OCI-LY7 (cell line): Measurements from ENCODE around the gene SMG6. TPM values are rescaled to one million over a fixed set of nuclear protein-coding genes. Genes with fewer than 3 reads are reported as not detected.

Experiments
- BruUV-seq: library from RNA; stranded (reverse); fragments of 400-500 nt; replicated peaks from 2 replicates; lab custom pipeline; 2021; lab: Mats Ljungman, UMichigan
- CTCF ChIA-PET: fragments of 300-600 bp; sonication (Branson Sonifier 250); formaldehyde crosslinking; loops from one replicate; lab custom pipeline; 2022; ENCODE audit warnings: antibody characterized with exemption; ENCODE audit not compliant: unreplicated experiment; lab: Charles Lee
- POLR2A ChIA-PET: fragments of 300-600 bp; sonication (Branson Sonifier 250); formaldehyde crosslinking; loops from one replicate; lab custom pipeline; 2022; ENCODE audit warnings: antibody characterized with exemption; lab: Charles Lee
- DNase-seq: peaks from one replicate; pipeline ENCODE4 v3.0.0-alpha.2; 2015; ENCODE audit warnings: low spot score
- H2AFZ ChIP-seq: fragments of 200-600 bp; sonication (generic), shearing (Covaris generic); 2 replicates; pipeline ENCODE4 v1.6.1; 2014; ENCODE audit warnings: mild to moderate bottlenecking, antibody characterized with exemption, low read length, moderate library complexity
- H3K27ac ChIP-seq: fragments of 200-600 bp; sonication (generic); 2 replicates; pipeline ENCODE4 v1.5.1; 2014; ENCODE audit warnings: mixed run types, low read depth, mild to moderate bottlenecking, moderate library complexity, low read length, inconsistent platforms; ENCODE audit not compliant: poor library complexity, severe bottlenecking
- H3K36me3 ChIP-seq: fragments of 200-600 bp; sonication (generic); 2 replicates; pipeline ENCODE4 v1.6.1; 2014; ENCODE audit warnings: mild to moderate bottlenecking, antibody characterized with exemption, low read length, moderate library complexity, mixed read lengths; ENCODE audit not compliant: insufficient read depth
- H3K4me1 ChIP-seq: fragments of 200-600 bp; sonication (generic); 2 replicates; pipeline ENCODE4 v1.5.1; 2014; ENCODE audit warnings: mild to moderate bottlenecking, low read length; ENCODE audit not compliant: insufficient read depth, poor library complexity, severe bottlenecking
- H3K4me2 ChIP-seq: fragments of 200-600 bp; sonication (generic); 2 replicates; pipeline ENCODE4 v1.6.1; 2014; ENCODE audit warnings: mild to moderate bottlenecking, low read length
- H3K4me3 ChIP-seq: fragments of 200-600 bp; sonication (generic); 2 replicates; pipeline ENCODE4 v1.5.1; 2014; ENCODE audit warnings: mild to moderate bottlenecking, low read depth, low read length; ENCODE audit not compliant: poor library complexity, severe bottlenecking
- H3K79me2 ChIP-seq: fragments of 200-600 bp; sonication (generic); 2 replicates; pipeline ENCODE4 v1.6.1; 2016; ENCODE audit warnings: low read depth, mild to moderate bottlenecking, low read length, moderate library complexity, mixed read lengths; ENCODE audit not compliant: insufficient read depth
- H3K9me2 ChIP-seq: fragments of 200-600 bp; sonication (generic); 2 replicates; pipeline ENCODE4 v1.6.1; 2016; ENCODE audit warnings: mild to moderate bottlenecking, low read length, mixed read lengths; ENCODE audit not compliant: insufficient read depth
- H3K9me3 ChIP-seq: fragments of 200-600 bp; sonication (generic); 2 replicates; pipeline ENCODE4 v1.6.1; 2014; ENCODE audit warnings: mild to moderate bottlenecking, mixed run types, low read length, mixed read lengths
- H4K20me1 ChIP-seq: fragments of 200-600 bp; sonication (generic); 2 replicates; pipeline ENCODE4 v1.6.1; 2014; ENCODE audit warnings: mild to moderate bottlenecking, antibody characterized with exemption, low read length, moderate library complexity, mixed read lengths; ENCODE audit not compliant: insufficient read depth
- EZH2phosphoT487 ChIP-seq: fragments of 200-600 bp; sonication (generic); IDR thresholded peaks from 2 replicates; pipeline ENCODE4 v1.6.1; 2018; ENCODE audit warnings: low read depth, borderline replicate concordance, mild to moderate bottlenecking, mixed run types, antibody characterized with exemption, low read length, moderate library complexity, mixed read lengths
- intact Hi-C: fragments of 100-400 bp; cut with micrococcal nuclease; formaldehyde crosslinking; loops from one replicate; pipeline ENCODE4 v1.10.0; 2022; ENCODE audit not compliant: unreplicated experiment
- microRNA-seq: library from miRNA; unstranded; fragments of <30 nt; microRNA quantifications from one replicate; pipeline ENCODE4 v1.2.0, GENCODE V29; 2022; ENCODE audit warnings: borderline replicate concordance
- small RNA-seq: library from RNA; depleted of rRNA; stranded (forward); fragments of <200 nt; gene quantifications from one replicate; pipeline ENCODE3, GENCODE V24; 2014
- total RNA-seq, 2 experiments: library from RNA; depleted of rRNA in 1 of 2; stranded (reverse); fragments of >200 nt in 1 of 2; shearing (Covaris generic) in 1 of 2; gene quantifications; 2 replicates each; pipeline ENCODE4 v1.2.3, GENCODE V29; 2014 to 2022
- TF ChIP-seq, protein P1 (sequence below): fragments of 200-600 bp; sonication (generic); conservative IDR thresholded peaks from 2 replicates; pipeline ENCODE4 v1.5.1; 2014; ENCODE audit warnings: mild to moderate bottlenecking, antibody characterized with exemption, low read length, moderate library complexity, mixed read lengths

The SMG6 gene
- total RNA-seq, 2 experiments from 2014 or later = 12.5 to 17.8 TPM

DNA sequence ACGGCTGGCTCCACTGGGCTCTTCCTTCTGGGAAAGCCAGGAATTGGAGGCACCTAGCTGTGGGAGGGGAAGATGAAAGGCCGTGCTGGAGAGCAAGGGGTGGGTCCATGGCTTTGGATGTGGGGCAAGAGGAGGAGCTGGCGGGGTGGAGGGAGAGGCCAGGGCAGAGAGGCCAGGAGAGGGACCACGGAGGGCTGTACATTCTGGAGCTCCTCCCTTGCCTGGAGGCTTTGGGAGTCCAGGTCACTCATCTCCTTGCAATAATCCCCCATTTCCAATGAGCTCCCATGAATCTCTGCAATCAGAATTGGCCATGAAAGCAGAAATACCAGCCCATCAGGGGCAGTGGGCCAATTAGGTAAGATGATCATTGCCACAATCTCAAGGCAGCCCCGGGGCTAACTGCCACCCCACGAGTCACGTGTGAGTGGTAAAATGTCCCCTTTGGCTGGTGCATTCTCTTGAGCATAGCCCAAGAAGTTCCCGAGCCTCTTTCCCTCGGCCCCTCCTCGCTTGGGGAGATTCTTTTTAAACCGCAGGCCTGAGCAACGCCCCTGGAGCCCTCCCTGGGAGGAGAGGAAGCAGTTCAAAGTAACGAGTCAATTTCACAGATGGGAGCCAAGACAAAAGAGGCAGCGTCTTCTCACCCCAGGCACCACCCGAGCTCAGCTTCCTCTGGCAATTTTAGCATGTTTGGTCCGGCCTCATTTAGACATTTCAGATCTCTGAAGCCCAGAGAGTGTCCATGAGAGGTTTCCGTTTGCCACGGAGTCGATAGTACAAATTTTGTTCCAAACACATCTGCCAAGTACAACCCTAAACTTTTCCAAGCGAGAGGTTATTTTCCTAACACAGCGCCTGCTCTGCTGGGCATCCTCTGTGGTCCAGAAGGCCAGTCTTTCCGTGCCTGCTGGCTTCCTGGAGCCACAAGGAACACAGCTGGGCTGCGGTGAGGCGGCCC, 291.9 kb downstream of the SMG6 start:
- no peak for TF ChIP-seq EZH2phosphoT487
- TF ChIP-seq, protein P1, sequence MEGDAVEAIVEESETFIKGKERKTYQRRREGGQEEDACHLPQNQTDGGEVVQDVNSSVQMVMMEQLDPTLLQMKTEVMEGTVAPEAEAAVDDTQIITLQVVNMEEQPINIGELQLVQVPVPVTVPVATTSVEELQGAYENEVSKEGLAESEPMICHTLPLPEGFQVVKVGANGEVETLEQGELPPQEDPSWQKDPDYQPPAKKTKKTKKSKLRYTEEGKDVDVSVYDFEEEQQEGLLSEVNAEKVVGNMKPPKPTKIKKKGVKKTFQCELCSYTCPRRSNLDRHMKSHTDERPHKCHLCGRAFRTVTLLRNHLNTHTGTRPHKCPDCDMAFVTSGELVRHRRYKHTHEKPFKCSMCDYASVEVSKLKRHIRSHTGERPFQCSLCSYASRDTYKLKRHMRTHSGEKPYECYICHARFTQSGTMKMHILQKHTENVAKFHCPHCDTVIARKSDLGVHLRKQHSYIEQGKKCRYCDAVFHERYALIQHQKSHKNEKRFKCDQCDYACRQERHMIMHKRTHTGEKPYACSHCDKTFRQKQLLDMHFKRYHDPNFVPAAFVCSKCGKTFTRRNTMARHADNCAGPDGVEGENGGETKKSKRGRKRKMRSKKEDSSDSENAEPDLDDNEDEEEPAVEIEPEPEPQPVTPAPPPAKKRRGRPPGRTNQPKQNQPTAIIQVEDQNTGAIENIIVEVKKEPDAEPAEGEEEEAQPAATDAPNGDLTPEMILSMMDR = no peak
- no peaks in the 10 kb centered on the region for H3K9me2 ChIP-seq
- no peaks in the 10 kb centered on the region for H3K36me3 ChIP-seq
- BruUV-seq = no TSS peak
- CTCF ChIA-PET = no interaction called here
- no peaks in the 10 kb centered on the region for H3K79me2 ChIP-seq
- no peaks in the 10 kb centered on the region for H3K9me3 ChIP-seq
- intact Hi-C loops = no loop called here
- POLR2A ChIA-PET = interaction anchor here (0.6 kb wide), 1 partner anchor 292 kb away, joined by 4 read pairs; no protein-coding TSS in a partner anchor
- no peak overlapping the region for H3K27ac ChIP-seq
- no peak for DNase-seq
- H3K4me3 ChIP-seq = no peak overlapping the region
- H4K20me1 ChIP-seq = no peaks in the 10 kb centered on the region
- H3K4me2 ChIP-seq = no peak overlapping the region
- no peak overlapping the region for H2AFZ ChIP-seq
- H3K4me1 ChIP-seq = no peaks in the 10 kb centered on the region

Small RNAs within 50 kb of the gene (microRNA-seq; reads per million reads assigned to microRNA genes)
- gene MIR132 (538 reads per million, percentile 77 among the genes with 10 or more reads in this experiment), gene MIR212 (not detected)

Small RNAs within 50 kb of the gene (small RNA-seq; reads per million reads assigned to genes)
- gene AC090617.6 (not detected), gene AC090617.7 (not detected), gene AC090617.8 (not detected), gene AC090617.9 (not detected), gene MIR132 (0.16 reads per million), gene MIR212 (not detected), gene OVCA2 (not detected), gene RN7SL624P (not detected), gene SNORD91A (641 reads per million, percentile 100 among the genes with 10 or more reads in this experiment), gene SNORD91B (188 reads per million, percentile 99 among the genes with 10 or more reads in this experiment)

Other genes starting within 250 kb of the SMG6 start
- gene HIC1, start 248.7 kb downstream of the SMG6 start, total RNA-seq (2014; rRNA removed; shearing (Covaris generic)) = 0.19 TPM in 1 of 2 replicates, not detected in the other
- gene HIC1, start 248.7 kb downstream of the SMG6 start, total RNA-seq (2022) = 0.32 TPM in 1 of 2 replicates, not detected in the other
- gene SRR, start 165 bp upstream of the SMG6 start, total RNA-seq (2014; rRNA removed; shearing (Covaris generic)) = 3.8 and 5.6 TPM in 2 replicates
- 5.8 and 12.1 TPM in 2 replicates for gene SRR, start 165 bp upstream of the SMG6 start, total RNA-seq (2022)
- gene TSR1, start 32.7 kb upstream of the SMG6 start, total RNA-seq (2014; rRNA removed; shearing (Covaris generic)) = 71.4 and 85.8 TPM in 2 replicates
- gene TSR1, start 32.7 kb upstream of the SMG6 start, total RNA-seq (2022) = 48.1 and 58.7 TPM in 2 replicates
- gene SGSM2, start 33.7 kb upstream of the SMG6 start, total RNA-seq (2014; rRNA removed; shearing (Covaris generic)) = 38.4 and 44.0 TPM in 2 replicates
- gene SGSM2, start 33.7 kb upstream of the SMG6 start, total RNA-seq (2022) = 49.0 and 50.6 TPM in 2 replicates
- 17.7 and 22.2 TPM in 2 replicates for gene MNT, start 97.3 kb upstream of the SMG6 start, total RNA-seq (2014; rRNA removed; shearing (Covaris generic))
- 58.7 and 60.0 TPM in 2 replicates for gene MNT, start 97.3 kb upstream of the SMG6 start, total RNA-seq (2022)
- 24.4 and 26.6 TPM in 2 replicates for gene METTL16, start 208.1 kb upstream of the SMG6 start, total RNA-seq (2014; rRNA removed; shearing (Covaris generic))
- gene METTL16, start 208.1 kb upstream of the SMG6 start, total RNA-seq (2022) = 41.3 and 41.5 TPM in 2 replicates